HepG2 (cell line): Measurements from ENCODE around the gene AIF1. TPM values are rescaled to one million over a fixed set of nuclear protein-coding genes. Genes with fewer than 3 reads are reported as not detected.

Source experiments
- AHDC1 ChIP-seq: sonication (generic); formaldehyde crosslinking; IDR thresholded peaks from 2 replicates; pipeline ENCODE4 v1.5.1; 2020; ENCODE audit warnings: mild to moderate bottlenecking, missing genetic modification reagents, borderline replicate concordance
- CCAR2 ChIP-seq: fragments of 200-400 bp; formaldehyde crosslinking; optimal IDR thresholded peaks from 2 replicates; pipeline ENCODE3; 2018; ENCODE audit warnings: low read depth, mild to moderate bottlenecking, low read length, moderate library complexity
- CEBPB ChIP-seq: IDR thresholded peaks from 2 replicates; pipeline ENCODE4 v1.6.1; 2011; ENCODE audit warnings: low read depth, low read length, improper control_type of control experiment, borderline replicate concordance
- FOSL1 ChIP-seq: sonication (generic); formaldehyde crosslinking; IDR thresholded peaks from 2 replicates; pipeline ENCODE4 v1.9.0; 2021; ENCODE audit warnings: missing genetic modification reagents, borderline replicate concordance
- HMG20B ChIP-seq: conservative IDR thresholded peaks from 2 replicates; pipeline ENCODE4 v1.6.1; 2016; ENCODE audit warnings: missing genetic modification reagents, missing compliant biosample characterization
- KDM5A ChIP-seq: fragments of 200-600 bp; sonication (generic); IDR thresholded peaks from 2 replicates; pipeline ENCODE4 v1.7.0; 2018; ENCODE audit warnings: antibody characterized with exemption, mild to moderate bottlenecking, low read length, borderline replicate concordance
- MEIS2 ChIP-seq: sonication (generic); formaldehyde crosslinking; IDR thresholded peaks from 2 replicates; pipeline ENCODE4 v1.9.0; 2021; ENCODE audit warnings: mild to moderate bottlenecking, missing genetic modification reagents
- NRL ChIP-seq: sonication (generic); formaldehyde crosslinking; IDR thresholded peaks from 2 replicates; pipeline ENCODE4 v1.5.0; 2020; ENCODE audit warnings: missing genetic modification reagents, mild to moderate bottlenecking, moderate library complexity, borderline replicate concordance
- PITX1 ChIP-seq: sonication (generic); formaldehyde crosslinking; IDR thresholded peaks from 2 replicates; pipeline ENCODE4 v1.5.1; 2020; ENCODE audit warnings: mild to moderate bottlenecking, missing genetic modification reagents
- POGK ChIP-seq: sonication (generic); formaldehyde crosslinking; conservative IDR thresholded peaks from 2 replicates; pipeline ENCODE4 v1.8.0; 2022; ENCODE audit warnings: mild to moderate bottlenecking, moderate library complexity, missing genetic modification reagents
- RFXANK ChIP-seq: IDR thresholded peaks from 2 replicates; pipeline ENCODE4 v1.6.1; 2016
- TBL1XR1 ChIP-seq: fragments of 150-350 bp; IDR thresholded peaks from 2 replicates; pipeline ENCODE4 v1.6.1; 2014; ENCODE audit warnings: borderline replicate concordance, low read length; ENCODE audit not compliant: partially characterized antibody
- TFDP1 ChIP-seq: IDR thresholded peaks from 2 replicates; pipeline ENCODE4 v1.6.1; 2016; ENCODE audit warnings: missing compliant biosample characterization, missing genetic modification reagents, borderline replicate concordance
- TGIF2 ChIP-seq: IDR thresholded peaks from 2 replicates; pipeline ENCODE4 v1.6.1; 2016; ENCODE audit warnings: control low read depth, missing compliant biosample characterization
- TP53 ChIP-seq: sonication (generic); formaldehyde crosslinking; conservative IDR thresholded peaks from 2 replicates; pipeline ENCODE4 v1.4.0; 2020; ENCODE audit warnings: missing genetic modification reagents
- ZNF251 ChIP-seq: sonication (generic); formaldehyde crosslinking; IDR thresholded peaks from 2 replicates; pipeline ENCODE4 v1.9.0; 2021; ENCODE audit warnings: mild to moderate bottlenecking, missing genetic modification reagents
- ZNF543 ChIP-seq: sonication (generic); formaldehyde crosslinking; IDR thresholded peaks from 2 replicates; pipeline ENCODE4 v1.4.0; 2020; ENCODE audit warnings: mild to moderate bottlenecking, missing genetic modification reagents
- ZNF616 ChIP-seq: sonication (generic); formaldehyde crosslinking; IDR thresholded peaks from 2 replicates; pipeline ENCODE4 v1.5.0; 2020; ENCODE audit warnings: low read depth, mild to moderate bottlenecking, missing genetic modification reagents
- polyA plus RNA-seq, 8 experiments: library from polyadenylated mRNA; depleted of rRNA in 3 of 8; stranded (reverse) in 7 of 8; unstranded in 1 of 8; fragments of >200 nt; fragmentation: Illumina TruSeq in 4 of 8; extraction: Trizol in 4 of 8; gene quantifications; 2 replicates each; pipeline versions ENCODE4 v1.2.1 to v1.2.3, GENCODE V29; 2011 to 2016; ENCODE audit warnings: low read depth in 4 of 8, missing spikeins in 1 of 8, mixed read lengths in 1 of 8; ENCODE audit not compliant: insufficient read depth in 1 of 8
- total RNA-seq, 5 experiments: library from RNA; depleted of rRNA; stranded (reverse); fragments of >200 nt; fragmentation: Illumina TruSeq; extraction: Trizol; gene quantifications; 2 replicates each; pipeline ENCODE4 v1.2.3, GENCODE V29; 2016; ENCODE audit warnings: low read depth in 1 of 5

AIF1 gene
- total and polyA plus RNA-seq, 2 of the 13 experiments (the other 11 are each of a cell fraction or from before 2014, with no cell fraction given), result 1.5 TPM; not detected in 1

GRCh38 chr6:31655349-31656237 is 40.6 kb downstream of the AIF1 start, which contains the start of gene APOM (continued):
- TF ChIP-seq CCAR2, result no peak
- no peak for TF ChIP-seq ZNF251 (CRISPR knock-in tag)
- no peak; the same call in 1 of the 2 replicates for TF ChIP-seq TGIF2 (CRISPR knock-in tag)
- peak; percentile 97 for TF ChIP-seq MEIS2 (CRISPR knock-in tag)
- TF ChIP-seq AHDC1 (CRISPR knock-in tag), result peak; percentile 91; the same call in 1 of the 2 replicates
- TF ChIP-seq ZNF543 (CRISPR knock-in tag), result peak; percentile 74; the same call in 1 of the 2 replicates
- TF ChIP-seq ZNF616 (CRISPR knock-in tag), result peak; percentile 88; the same call in 1 of the 2 replicates
- TF ChIP-seq KDM5A, result peak; percentile 71; the same call in 1 of the 2 replicates
- peak; percentile 99 for TF ChIP-seq PITX1 (CRISPR knock-in tag)
- peak; percentile 70; the same call in 1 of the 2 replicates for TF ChIP-seq HMG20B (CRISPR knock-in tag)
- TF ChIP-seq TBL1XR1, result peak; percentile 86
- TF ChIP-seq FOSL1 (CRISPR knock-in tag), result no peak; the same call in 1 of the 2 replicates
- no peak for TF ChIP-seq RFXANK (CRISPR knock-in tag)
- peak; percentile 21; the same call in 1 of the 2 replicates for TF ChIP-seq CEBPB
- peak; percentile 43; the same call in 1 of the 2 replicates for TF ChIP-seq TFDP1 (CRISPR knock-in tag)
- no peak for TF ChIP-seq NRL (CRISPR knock-in tag)
- TF ChIP-seq TP53, result peak; percentile 50; the same call in 1 of the 2 replicates
- TF ChIP-seq POGK (CRISPR knock-in tag), result no peak
